GM23338 (cell line): ENCODE measurements around the gene GPR158. TPM values are rescaled to one million over a fixed set of nuclear protein-coding genes. Genes with fewer than 3 reads are reported as not detected.

Experiments
- ATAC-seq: fragments of 200-7000 bp; cut with Tn5 transposase; 3 replicates; pipeline ENCODE4 v1.9.1; 2020
- DNase-seq: peaks from one replicate; pipeline ENCODE4 v3.0.0-alpha.2; 2015; ENCODE audit warnings: low spot score
- H2AFZ ChIP-seq: fragments of 200-600 bp; sonication (generic); 2 replicates; pipeline ENCODE4 v1.8.0; 2016; ENCODE audit warnings: antibody characterized with exemption, mild to moderate bottlenecking, moderate library complexity
- H3F3A ChIP-seq: fragments of 200-600 bp; sonication (generic); replicated peaks from 2 replicates; pipeline ENCODE4 v1.8.0; 2017; ENCODE audit warnings: antibody characterized with exemption, mixed run types, low read depth
- H3K27ac ChIP-seq: fragments of 200-600 bp; sonication (generic); 2 replicates; pipeline ENCODE4 v1.6.1; 2016; ENCODE audit warnings: low read depth
- H3K27me3 ChIP-seq: fragments of 200-600 bp; sonication (generic); 2 replicates; pipeline ENCODE4 v1.8.0; 2016; ENCODE audit warnings: mild to moderate bottlenecking, mixed run types, moderate library complexity; ENCODE audit not compliant: insufficient read depth
- H3K36me3 ChIP-seq: fragments of 200-600 bp; sonication (generic); 2 replicates; pipeline ENCODE4 v1.8.0; 2016; ENCODE audit warnings: mild to moderate bottlenecking; ENCODE audit not compliant: insufficient read depth
- H3K4me1 ChIP-seq: fragments of 200-600 bp; sonication (generic); 2 replicates; pipeline ENCODE4 v1.8.0; 2016; ENCODE audit warnings: mild to moderate bottlenecking, moderate library complexity; ENCODE audit not compliant: insufficient read depth
- H3K4me2 ChIP-seq: fragments of 200-600 bp; sonication (generic); 2 replicates; pipeline ENCODE4 v1.7.1; 2017; ENCODE audit warnings: mixed run types
- H3K4me3 ChIP-seq: fragments of 200-600 bp; sonication (generic); 2 replicates; pipeline ENCODE4 v1.6.1; 2016; ENCODE audit warnings: mixed run types
- H3K79me2 ChIP-seq: fragments of 200-600 bp; sonication (generic); replicated peaks from 2 replicates; pipeline ENCODE4 v1.8.0; 2017; ENCODE audit warnings: mild to moderate bottlenecking; ENCODE audit not compliant: insufficient read depth
- H3K9me2 ChIP-seq: fragments of 200-600 bp; sonication (generic); 2 replicates; pipeline ENCODE4 v1.8.0; 2017; ENCODE audit not compliant: insufficient read depth
- H4K20me1 ChIP-seq: fragments of 200-600 bp; sonication (generic); replicated peaks from 2 replicates; pipeline ENCODE4 v1.8.0; 2017; ENCODE audit warnings: mild to moderate bottlenecking; ENCODE audit not compliant: insufficient read depth
- H3K27ac Mint-ChIP-seq: 2 replicates; pipeline ENCODE4 v1.8.0; 2020; ENCODE audit warnings: inconsistent platforms, mild to moderate bottlenecking, moderate library complexity, mixed read lengths
- H3K27me3 Mint-ChIP-seq: 3 replicates; pipeline ENCODE4 v1.8.0; 2022; ENCODE audit warnings: low read depth, mild to moderate bottlenecking, moderate library complexity, mixed read lengths, inconsistent platforms; ENCODE audit not compliant: insufficient read depth, poor library complexity
- H3K36me3 Mint-ChIP-seq: 3 replicates; pipeline ENCODE4 v1.8.0; 2021; ENCODE audit warnings: low read depth, mild to moderate bottlenecking, inconsistent platforms, moderate library complexity, mixed read lengths
- H3K4me1 Mint-ChIP-seq: 3 replicates; pipeline ENCODE4 v1.8.0; 2020; ENCODE audit warnings: mild to moderate bottlenecking, inconsistent platforms, mixed read lengths
- H3K4me3 Mint-ChIP-seq: 3 replicates; pipeline ENCODE4 v1.8.0; 2021; ENCODE audit warnings: moderate library complexity, mild to moderate bottlenecking, inconsistent platforms, mixed read lengths
- H3K9me3 Mint-ChIP-seq: 3 replicates; pipeline ENCODE4 v1.8.0; 2020; ENCODE audit warnings: moderate library complexity, mild to moderate bottlenecking, inconsistent platforms, mixed read lengths
- CREB1 ChIP-seq: fragments of 250-450 bp; sonication (Bioruptor Pico); IDR thresholded peaks from 2 replicates; pipeline ENCODE4 v1.5.0; 2020; ENCODE audit warnings: low read depth, mild to moderate bottlenecking, moderate library complexity
- CTCF ChIP-seq, 2 experiments: fragments of 200-600 bp in 1 of 2; sonication (generic) in 1 of 2; conservative IDR thresholded peaks; 2 replicates each; pipeline versions ENCODE4 v1.5.1 to v1.6.1; 2016 to 2017; ENCODE audit warnings: antibody characterized with exemption in 2 of 2, low read depth in 2 of 2, mild to moderate bottlenecking in 2 of 2, moderate library complexity in 1 of 2
- EZH2 ChIP-seq: fragments of 200-600 bp; sonication (generic); IDR thresholded peaks from one replicate; pipeline ENCODE4 v1.8.0; 2017; ENCODE audit warnings: antibody characterized with exemption, mild to moderate bottlenecking, low read depth; ENCODE audit not compliant: unreplicated experiment
- JUNB ChIP-seq: IDR thresholded peaks from one replicate; pipeline ENCODE4 v1.6.1; 2016; ENCODE audit warnings: antibody characterized with exemption; ENCODE audit not compliant: unreplicated experiment
- NANOG ChIP-seq: IDR thresholded peaks from 2 replicates; pipeline ENCODE4 v1.6.1; 2016; ENCODE audit warnings: antibody characterized with exemption, borderline replicate concordance
- POLR2AphosphoS5 ChIP-seq: IDR thresholded peaks from 2 replicates; pipeline ENCODE4 v1.6.1; 2016; ENCODE audit warnings: antibody characterized with exemption, low read depth
- REST ChIP-seq: IDR thresholded peaks from one replicate; pipeline ENCODE4 v1.6.1; 2018; ENCODE audit warnings: antibody characterized with exemption; ENCODE audit not compliant: unreplicated experiment
- ZNF114 ChIP-seq: fragments of 250-450 bp; sonication (Bioruptor Pico); IDR thresholded peaks from 2 replicates; pipeline ENCODE4 v1.5.0; 2020; ENCODE audit warnings: mild to moderate bottlenecking, moderate library complexity
- ZNF331 ChIP-seq: fragments of 250-450 bp; sonication (Bioruptor Pico); IDR thresholded peaks from 2 replicates; pipeline ENCODE4 v1.5.0; 2020; ENCODE audit warnings: low read depth, mild to moderate bottlenecking, moderate library complexity
- ZNF462 ChIP-seq: fragments of 250-450 bp; sonication (Bioruptor Pico); IDR thresholded peaks from 2 replicates; pipeline ENCODE4 v1.5.0; 2020; ENCODE audit warnings: mild to moderate bottlenecking, moderate library complexity
- polyA plus RNA-seq: library from polyadenylated mRNA; unstranded; fragments of >200 nt; fragmentation: Nextera tagmentation; extraction: Ambion mirVana; gene quantifications from 2 replicates; pipeline ENCODE4 v1.2.1, GENCODE V29; 2016
- total RNA-seq: library from RNA; depleted of rRNA; stranded (reverse); fragments of >200 nt; shearing (Covaris generic); gene quantifications from 2 replicates; pipeline ENCODE4 v1.2.3, GENCODE V29; 2014

Gene GPR158
- total and polyA plus RNA-seq, 2 experiments from 2014 or later, result 0.13 to 1.5 TPM

GRCh38 chr10:25180801-25181200 is 6.0 kb downstream of the GPR158 start:
- no peak overlapping the region for H3K27ac ChIP-seq
- no peak overlapping the region for H3K4me2 ChIP-seq
- H3K36me3 Mint-ChIP-seq, result no peaks in the 10 kb centered on the region
- peaks cover 7% of the 10 kb centered on the region for H3K4me1 Mint-ChIP-seq
- DNase-seq (no peak), ATAC-seq (no peak)
- H3K4me3 ChIP-seq, result no peak overlapping the region
- no peak overlapping the region for H2AFZ ChIP-seq
- H3K4me3 Mint-ChIP-seq, result no peak overlapping the region
- H3K27me3 ChIP-seq, result peaks cover 26% of the 10 kb centered on the region
- H3K79me2 ChIP-seq, result no peaks in the 10 kb centered on the region
- H3K9me3 Mint-ChIP-seq, result no peaks in the 10 kb centered on the region
- H3K27me3 Mint-ChIP-seq, result peaks cover 16% of the 10 kb centered on the region
- H3K27ac Mint-ChIP-seq, result no peak overlapping the region
- peaks cover 6% of the 10 kb centered on the region for H3K4me1 ChIP-seq
- no peaks in the 10 kb centered on the region for H3F3A ChIP-seq
- H3K36me3 ChIP-seq, result no peaks in the 10 kb centered on the region
- H4K20me1 ChIP-seq, result 0 out of 2 replicates have a peak, but pooled peaks cover 7% of the 10 kb centered on the region
- no peaks in the 10 kb centered on the region for H3K9me2 ChIP-seq
- TF ChIP-seq CREB1 (no peak), EZH2 (no peak), JUNB (no peak), POLR2AphosphoS5 (no peak), NANOG (no peak), ZNF114 (CRISPR knock-in tag) (no peak), ZNF331 (CRISPR knock-in tag) (no peak), CTCF (conservative IDR thresholded peaks at IDR 0.05; ENCODE audit: low read depth in 2 of 2) (no peak), ZNF462 (no peak), REST (no peak)
